AG10803 (cell line): ENCODE results near the gene MYMK.

Experiments used
- DNase-seq: peaks from one replicate; pipeline ENCODE4 v3.0.0; 2010; ENCODE audit warnings: low read depth
- H3K4me3 ChIP-seq: 2 replicates; pipeline ENCODE4 v1.5.1; 2011; ENCODE audit warnings: mild to moderate bottlenecking, low read length, control low read depth
- TF ChIP-seq, protein P1 (sequence below): conservative IDR thresholded peaks from 2 replicates; pipeline ENCODE4 v1.5.1; 2011; ENCODE audit warnings: mild to moderate bottlenecking, low read length, control low read depth, inconsistent platforms

Gene MYMK

DNA sequence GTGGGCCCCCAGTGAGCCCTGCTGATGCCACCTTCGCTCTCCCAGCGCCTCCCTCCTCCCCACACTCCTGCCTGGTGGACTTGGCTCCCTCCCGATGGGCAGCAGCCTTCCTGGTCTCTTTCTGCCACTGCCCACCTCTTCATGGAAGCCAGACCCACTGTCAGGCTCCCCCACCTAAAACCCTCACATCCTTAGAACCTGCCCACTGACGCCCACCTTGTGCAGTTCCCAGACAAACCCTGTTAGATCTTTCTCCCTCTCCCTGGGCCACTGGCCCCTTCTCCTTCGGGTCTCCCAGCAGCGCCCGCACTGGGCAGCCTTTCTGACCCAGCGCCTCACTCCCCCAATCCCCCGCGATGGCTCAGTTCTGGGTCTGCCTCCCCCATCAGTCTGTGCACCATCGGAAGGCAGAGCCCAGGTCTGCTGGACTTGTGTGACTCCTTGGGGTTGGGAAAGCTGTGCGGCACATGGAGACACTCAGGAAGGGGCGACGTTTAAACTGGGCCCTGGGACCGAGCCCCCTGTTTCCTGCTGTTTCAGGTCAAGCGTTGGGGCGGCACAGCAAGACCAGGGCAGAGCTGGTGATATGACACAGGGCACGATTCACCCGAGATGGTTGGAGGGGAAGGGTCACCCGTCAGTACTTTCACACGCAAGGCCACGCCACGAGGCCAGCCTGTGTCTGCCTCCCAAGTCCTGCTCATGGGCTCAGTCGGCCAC is 17.4 kb downstream of the MYMK start:
- no peak overlapping the region for H3K4me3 ChIP-seq
- TF ChIP-seq, protein P1, sequence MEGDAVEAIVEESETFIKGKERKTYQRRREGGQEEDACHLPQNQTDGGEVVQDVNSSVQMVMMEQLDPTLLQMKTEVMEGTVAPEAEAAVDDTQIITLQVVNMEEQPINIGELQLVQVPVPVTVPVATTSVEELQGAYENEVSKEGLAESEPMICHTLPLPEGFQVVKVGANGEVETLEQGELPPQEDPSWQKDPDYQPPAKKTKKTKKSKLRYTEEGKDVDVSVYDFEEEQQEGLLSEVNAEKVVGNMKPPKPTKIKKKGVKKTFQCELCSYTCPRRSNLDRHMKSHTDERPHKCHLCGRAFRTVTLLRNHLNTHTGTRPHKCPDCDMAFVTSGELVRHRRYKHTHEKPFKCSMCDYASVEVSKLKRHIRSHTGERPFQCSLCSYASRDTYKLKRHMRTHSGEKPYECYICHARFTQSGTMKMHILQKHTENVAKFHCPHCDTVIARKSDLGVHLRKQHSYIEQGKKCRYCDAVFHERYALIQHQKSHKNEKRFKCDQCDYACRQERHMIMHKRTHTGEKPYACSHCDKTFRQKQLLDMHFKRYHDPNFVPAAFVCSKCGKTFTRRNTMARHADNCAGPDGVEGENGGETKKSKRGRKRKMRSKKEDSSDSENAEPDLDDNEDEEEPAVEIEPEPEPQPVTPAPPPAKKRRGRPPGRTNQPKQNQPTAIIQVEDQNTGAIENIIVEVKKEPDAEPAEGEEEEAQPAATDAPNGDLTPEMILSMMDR, result no peak
- no peak for DNase-seq

DNA sequence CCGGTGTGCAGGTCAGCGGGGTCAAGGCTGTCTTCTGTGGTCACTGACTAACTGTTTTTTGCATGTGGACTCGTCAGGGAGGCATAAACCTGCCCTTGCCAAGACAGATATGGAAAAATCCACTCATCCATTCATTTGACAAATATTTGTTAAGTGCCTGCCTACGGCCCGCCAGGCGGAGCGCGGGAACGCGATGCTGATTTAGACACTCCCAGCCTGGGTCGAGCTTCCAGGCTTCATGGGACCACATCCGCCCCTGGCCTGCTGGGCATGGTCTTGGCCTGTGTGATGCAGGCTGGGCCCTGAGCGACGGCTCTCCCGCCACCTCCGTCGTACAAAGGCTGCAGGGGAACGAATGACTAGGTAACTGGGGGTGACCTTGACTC is 18.1 kb downstream of the MYMK start:
- DNase-seq, result peak; percentile 87
- no peak overlapping the region for H3K4me3 ChIP-seq
- TF ChIP-seq, protein P1, result peak; percentile 25

DNA sequence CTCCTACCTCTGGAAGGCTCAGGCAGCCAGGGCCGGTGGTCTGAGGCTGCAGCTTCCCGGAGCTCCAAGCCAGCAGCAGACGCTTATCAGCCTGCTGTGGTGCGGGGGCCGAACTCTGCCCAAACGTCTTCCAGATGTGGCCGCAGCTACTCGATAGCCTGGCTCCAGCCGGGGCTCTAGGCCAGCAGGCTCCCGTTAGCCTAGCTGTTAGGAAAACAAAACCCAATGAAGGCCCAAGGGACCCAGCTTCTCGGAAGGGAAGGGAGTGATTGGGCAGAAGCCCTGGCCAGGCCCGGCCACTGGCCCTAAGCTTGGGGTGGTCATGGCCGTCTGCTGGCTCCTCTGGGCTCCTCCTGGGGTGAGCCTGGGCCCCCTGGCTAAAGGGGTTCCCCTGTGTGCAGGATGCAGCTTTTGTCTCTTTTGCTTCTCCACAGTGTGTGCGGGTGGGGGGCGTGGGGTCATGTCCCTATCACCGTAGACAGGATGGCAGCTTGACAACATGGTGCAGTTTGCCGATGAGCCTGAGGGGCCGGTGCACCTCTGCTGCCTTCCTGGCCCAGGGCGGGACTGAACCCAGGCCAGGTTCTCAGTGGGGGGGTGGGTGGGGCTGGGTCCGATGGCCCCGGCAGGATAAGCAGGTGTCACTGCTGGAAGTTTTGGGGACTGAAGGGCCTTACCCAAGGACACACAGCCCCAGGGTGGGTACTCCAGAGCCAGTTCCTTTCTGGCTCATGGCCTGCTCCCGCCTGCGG is 18.7 kb downstream of the MYMK start:
- no peak overlapping the region for H3K4me3 ChIP-seq
- TF ChIP-seq, protein P1, result no peak
- peak; percentile 65 for DNase-seq

DNA sequence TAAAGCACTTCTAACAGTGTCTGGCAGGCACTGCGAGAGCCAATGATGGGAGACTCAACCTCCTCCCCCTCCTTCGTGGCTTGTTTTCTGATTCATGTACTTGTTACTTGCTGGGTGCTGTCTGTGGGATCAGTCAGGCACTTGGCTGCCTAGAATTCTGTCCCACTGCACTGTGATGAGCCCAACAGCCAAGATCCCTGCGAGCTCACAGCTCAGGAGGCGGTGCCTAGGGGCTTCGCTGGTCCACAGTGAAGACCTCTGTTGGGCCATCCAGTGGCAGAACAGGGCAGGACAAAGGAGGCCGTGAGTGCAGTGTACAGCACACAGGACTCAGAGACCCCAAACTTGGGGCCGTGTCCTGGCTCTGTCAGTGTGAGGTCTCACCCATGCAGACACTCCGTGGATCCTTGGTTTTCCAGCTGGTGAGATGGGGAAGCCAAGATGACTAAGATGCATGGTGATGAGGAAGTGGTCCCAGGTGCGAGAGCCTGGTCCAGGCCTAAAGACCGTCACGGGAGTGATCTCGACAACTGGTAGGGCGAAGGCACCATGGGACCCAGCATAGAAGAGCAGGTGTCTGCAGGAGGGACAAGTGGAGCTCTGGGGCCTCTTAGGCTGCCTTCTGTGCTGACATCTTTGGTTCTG is 19.5 kb downstream of the MYMK start:
- TF ChIP-seq, protein P1, result no peak
- peak; percentile 17 for DNase-seq
- no peak overlapping the region for H3K4me3 ChIP-seq

DNA sequence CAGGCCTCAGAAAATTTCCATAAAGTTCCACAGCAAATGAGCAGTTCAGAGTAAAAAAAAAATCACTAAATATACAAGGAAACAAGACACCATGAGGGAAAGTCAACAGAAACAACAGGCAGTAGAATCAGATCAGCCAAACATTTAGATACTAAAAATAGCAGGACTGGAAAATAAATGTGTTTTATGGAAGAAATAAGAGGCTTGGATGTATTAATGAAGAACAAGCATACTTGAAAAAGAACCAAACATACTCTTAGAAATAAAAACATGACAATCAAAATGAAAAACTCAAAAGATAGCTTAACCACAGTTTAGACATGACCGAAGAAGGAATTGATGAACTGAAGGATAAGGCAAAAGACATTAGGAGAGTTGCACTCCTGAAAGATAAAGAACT is 22.6 kb downstream of the MYMK start:
- no peak for DNase-seq
- no peak overlapping the region for H3K4me3 ChIP-seq
- TF ChIP-seq, protein P1, result no peak

DNA sequence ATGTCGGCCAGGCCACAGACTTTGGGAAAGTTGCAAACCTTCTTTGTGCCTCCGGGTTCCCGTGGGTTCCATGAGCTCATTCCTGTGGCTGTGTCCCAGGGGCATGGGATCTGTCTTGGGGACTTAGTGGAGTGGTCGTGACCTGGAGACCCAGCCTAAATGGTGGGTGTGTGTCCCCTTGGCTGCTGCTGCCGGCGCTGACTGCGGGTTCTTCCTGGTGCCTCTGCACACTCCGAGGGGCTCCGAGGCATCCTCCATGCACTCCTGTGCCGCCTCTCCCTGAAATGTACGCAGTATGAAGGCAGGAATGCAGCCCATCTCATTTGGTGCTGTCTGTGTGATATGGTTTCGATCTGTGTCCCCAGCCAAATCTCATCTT is 24.9 kb downstream of the MYMK start:
- H3K4me3 ChIP-seq, result no peak overlapping the region
- TF ChIP-seq, protein P1, result no peak

More for the DNA sequence above, 24.9 kb downstream of the MYMK start:
- no peak for DNase-seq
